Skeletal muscle tissue (tissue), 4 donors: ENCODE data around the gene PADI2. TPM values are rescaled to one million over a fixed set of nuclear protein-coding genes. Genes with fewer than 3 reads are reported as not detected.

Experiments used
- H3K27ac ChIP-seq: one replicate; pipeline ENCODE4 v1.7.0; 2013; ENCODE audit warnings: mild to moderate bottlenecking, low read depth, low read length, inconsistent platforms
- H3K27me3 ChIP-seq, 3 donors: one replicate each; pipeline ENCODE4 v1.7.0; 2013; ENCODE audit warnings: low read length in 3 of 3; ENCODE audit not compliant: control insufficient read depth in 3 of 3, insufficient read depth in 3 of 3
- H3K36me3 ChIP-seq, 3 donors: one replicate each; pipeline ENCODE4 v1.7.0; 2013; ENCODE audit warnings: low read length in 3 of 3; ENCODE audit not compliant: control insufficient read depth in 3 of 3, insufficient read depth in 3 of 3
- H3K4me1 ChIP-seq, 3 donors: one replicate each; pipeline ENCODE4 v1.7.0; 2013; ENCODE audit warnings: low read length in 3 of 3, mild to moderate bottlenecking in 3 of 3; ENCODE audit not compliant: control insufficient read depth in 3 of 3, insufficient read depth in 3 of 3
- H3K4me3 ChIP-seq, 3 donors: one replicate each; pipeline ENCODE4 v1.7.0; 2013; ENCODE audit warnings: low read length in 3 of 3
- H3K9ac ChIP-seq, 3 donors: one replicate each; pipeline ENCODE4 v1.7.0; 2013; ENCODE audit warnings: low read length in 3 of 3, mild to moderate bottlenecking in 3 of 3, moderate library complexity in 2 of 3, low read depth in 1 of 3
- H3K9me3 ChIP-seq, 3 donors: one replicate each; pipeline ENCODE4 v1.7.0; 2013; ENCODE audit warnings: low read length in 3 of 3; ENCODE audit not compliant: control insufficient read depth in 3 of 3
- total RNA-seq: library from RNA; depleted of rRNA; stranded (reverse); fragments of >200 nt; gene quantifications from one replicate; pipeline ENCODE4 v1.2.3, GENCODE V29; 2014
- donor health status: Osteomylitis.

Gene PADI2
- total RNA-seq, 1 donor from 2014 or later = 33.9 TPM

GRCh38 chr1:17118268-17118667, 983 bp downstream of the PADI2 start:
- Histone ChIP-seq H3K9ac (peak overlapping the region; percentile 95 to 100 (median 100)), H3K9me3 (no peaks in the 10 kb centered on the region), H3K27me3 (peaks cover 4 to 26% (median 15%) of the 10 kb centered on the region in 3 donors), H3K4me3 (peak overlapping the region; percentile 90 to 91 (median 91)), H3K36me3 (peaks cover 0 to 9% (median 3%) of the 10 kb centered on the region in 3 donors), H3K27ac (peak overlapping the region; percentile 98), H3K4me1 (peaks cover 63 to 88% (median 77%) of the 10 kb centered on the region in 3 donors)

- Histone ChIP-seq H3K27ac (peak overlapping the region; percentile 98), H3K27me3 (peaks cover 4 to 26% (median 15%) of the 10 kb centered on the region in 3 donors), H3K9ac (peak overlapping the region; percentile 95 to 100 (median 100)), H3K9me3 (no peaks in the 10 kb centered on the region), H3K36me3 (peaks cover 0 to 9% (median 3%) of the 10 kb centered on the region in 3 donors), H3K4me1 (peaks cover 64 to 88% (median 76%) of the 10 kb centered on the region in 3 donors), H3K4me3 (peak overlapping the region; percentile 90 to 91 (median 91))
These were observed 1.6 kb downstream of the PADI2 start for GRCh38 chr1:17117451-17118265.

- Histone ChIP-seq H3K36me3 (peaks cover 0 to 11% (median 4%) of the 10 kb centered on the region in 3 donors), H3K27me3 (peaks cover 4 to 26% (median 15%) of the 10 kb centered on the region in 3 donors), H3K9me3 (no peaks in the 10 kb centered on the region), H3K9ac (peak overlapping the region; percentile 75 to 100 (median 100)), H3K27ac (peak overlapping the region; percentile 98), H3K4me1 (peaks cover 61 to 88% (median 76%) of the 10 kb centered on the region in 3 donors), H3K4me3 (peak overlapping the region; percentile 46 to 91 (median 68))
These were observed 2.6 kb downstream of the PADI2 start for GRCh38 chr1:17116643-17117042.

- Histone ChIP-seq H3K36me3 (peaks cover 0 to 15% (median 5%) of the 10 kb centered on the region in 3 donors), H3K4me1 (peaks cover 75 to 91% (median 78%) of the 10 kb centered on the region in 3 donors), H3K9me3 (no peaks in the 10 kb centered on the region), H3K9ac (peak overlapping the region; percentile 78 to 89 (median 82)), H3K4me3 (peak overlapping the region; percentile 10 to 70 (median 61)), H3K27me3 (peaks cover 4 to 20% (median 15%) of the 10 kb centered on the region in 3 donors), H3K27ac (peak overlapping the region; percentile 98)
These were observed 5.3 kb downstream of the PADI2 start for GRCh38 chr1:17113963-17114362.

GRCh38 chr1:17112496-17113236, 6.6 kb downstream of the PADI2 start:
- peak overlapping the region; percentile 98 for H3K27ac ChIP-seq
- peaks cover 6 to 16% (median 9%) of the 10 kb centered on the region in 3 donors for H3K36me3 ChIP-seq
- H3K27me3 ChIP-seq = peaks cover 0 to 7% (median 2%) of the 10 kb centered on the region in 3 donors
- no peaks in the 10 kb centered on the region for H3K9me3 ChIP-seq
- H3K4me1 ChIP-seq = peaks cover 74 to 92% (median 78%) of the 10 kb centered on the region in 3 donors
- H3K4me3 ChIP-seq = peak overlapping the region in 2 of 3 donors; percentile 41 to 49
- H3K9ac ChIP-seq = peak overlapping the region; percentile 27 to 78 (median 34)

- Histone ChIP-seq H3K27ac (peak overlapping the region; percentile 98), H3K27me3 (peaks cover 0 to 7% (median 0%) of the 10 kb centered on the region in 3 donors), H3K9me3 (no peaks in the 10 kb centered on the region), H3K4me3 (no peak overlapping the region), H3K9ac (peak overlapping the region in 2 of 3 donors; percentile 34 to 78), H3K36me3 (peaks cover 6 to 18% (median 11%) of the 10 kb centered on the region in 3 donors), H3K4me1 (peaks cover 76 to 91% (median 81%) of the 10 kb centered on the region in 3 donors)
These were observed 7.2 kb downstream of the PADI2 start for GRCh38 chr1:17112076-17112475.

- Histone ChIP-seq H3K27ac (peak overlapping the region; percentile 19), H3K4me3 (no peak overlapping the region), H3K9ac (no peak overlapping the region), H3K4me1 (peaks cover 65 to 76% (median 68%) of the 10 kb centered on the region in 3 donors), H3K36me3 (peaks cover 11 to 17% (median 14%) of the 10 kb centered on the region in 3 donors), H3K27me3 (peaks cover 0 to 2% (median 0%) of the 10 kb centered on the region in 3 donors), H3K9me3 (no peaks in the 10 kb centered on the region)
These were observed 8.7 kb downstream of the PADI2 start for GRCh38 chr1:17110555-17110926.

- Histone ChIP-seq H3K27ac (peak overlapping the region; percentile 19), H3K36me3 (peaks cover 11 to 17% (median 14%) of the 10 kb centered on the region in 3 donors), H3K4me3 (no peak overlapping the region), H3K9ac (no peak overlapping the region), H3K27me3 (peaks cover 0 to 2% (median 0%) of the 10 kb centered on the region in 3 donors), H3K9me3 (no peaks in the 10 kb centered on the region), H3K4me1 (peaks cover 60 to 71% (median 63%) of the 10 kb centered on the region in 3 donors)
These were observed 9.2 kb downstream of the PADI2 start for GRCh38 chr1:17109892-17110554.

- Histone ChIP-seq H3K36me3 (peaks cover 12 to 22% (median 17%) of the 10 kb centered on the region in 3 donors), H3K27ac (peak overlapping the region; percentile 30), H3K4me1 (peaks cover 48 to 62% (median 53%) of the 10 kb centered on the region in 3 donors)
These were observed 10.5 kb downstream of the PADI2 start for GRCh38 chr1:17108786-17109185.

More at GRCh38 chr1:17108786-17109185, 10.5 kb downstream of the PADI2 start:
- Histone ChIP-seq H3K9me3 (no peaks in the 10 kb centered on the region), H3K9ac (no peak overlapping the region), H3K27me3 (peaks cover 0 to 2% (median 0%) of the 10 kb centered on the region in 3 donors), H3K4me3 (no peak overlapping the region)
